Karpas-422 (cell line): Measurements from ENCODE around the gene CGRRF1. TPM values are rescaled to one million over a fixed set of nuclear protein-coding genes. Genes with fewer than 3 reads are reported as not detected.

Source experiments
- DNase-seq: peaks from one replicate; pipeline ENCODE4 v3.0.0-alpha.2; 2015
- H2AFZ ChIP-seq: fragments of 200-600 bp; sonication (generic); 2 replicates; pipeline ENCODE4 v1.6.1; 2014; ENCODE audit warnings: antibody characterized with exemption, low read length, mixed read lengths
- H3K27ac ChIP-seq: fragments of 200-600 bp; sonication (generic); 2 replicates; pipeline ENCODE4 v1.5.1; 2014; ENCODE audit warnings: mild to moderate bottlenecking, low read length, moderate library complexity
- H3K27me3 ChIP-seq: fragments of 200-600 bp; sonication (generic); 2 replicates; pipeline ENCODE4 v1.6.1; 2014; ENCODE audit warnings: low read length, mixed read lengths
- H3K36me3 ChIP-seq: fragments of 200-600 bp; sonication (generic); 2 replicates; pipeline ENCODE4 v1.6.1; 2014; ENCODE audit warnings: low read length, mixed read lengths; ENCODE audit not compliant: insufficient read depth
- H3K4me1 ChIP-seq: fragments of 200-600 bp; sonication (generic); 2 replicates; pipeline ENCODE4 v1.6.1; 2014; ENCODE audit warnings: mild to moderate bottlenecking, low read length, mixed read lengths
- H3K4me2 ChIP-seq: fragments of 200-600 bp; sonication (generic); 2 replicates; pipeline ENCODE4 v1.6.1; 2014; ENCODE audit warnings: low read length, low read depth, mild to moderate bottlenecking; ENCODE audit not compliant: poor library complexity, severe bottlenecking
- H3K4me3 ChIP-seq: fragments of 200-600 bp; sonication (generic); 2 replicates; pipeline ENCODE4 v1.5.1; 2014; ENCODE audit warnings: mild to moderate bottlenecking, antibody characterized with exemption, low read length, mixed read lengths
- H3K79me2 ChIP-seq: fragments of 200-600 bp; sonication (generic); 2 replicates; pipeline ENCODE4 v1.6.1; 2014; ENCODE audit warnings: mild to moderate bottlenecking, low read length, mixed read lengths
- H3K9ac ChIP-seq: fragments of 200-600 bp; sonication (generic); 2 replicates; pipeline ENCODE4 v1.6.0; 2014; ENCODE audit warnings: low read length
- H3K9me2 ChIP-seq: fragments of 200-600 bp; sonication (generic), shearing (Covaris generic); replicated peaks from 2 replicates; pipeline ENCODE4 v1.6.0; 2014; ENCODE audit warnings: mild to moderate bottlenecking, low read length, moderate library complexity; ENCODE audit not compliant: insufficient read depth
- H3K9me3 ChIP-seq: fragments of 300-700, 200-600 bp; sonication (generic); 2 replicates; pipeline ENCODE4 v1.6.1; 2014; ENCODE audit warnings: low read length, mixed read lengths
- H4K20me1 ChIP-seq: fragments of 200-600 bp; sonication (generic); 2 replicates; pipeline ENCODE4 v1.6.1; 2014; ENCODE audit warnings: mild to moderate bottlenecking, antibody characterized with exemption, low read length, low read depth; ENCODE audit not compliant: insufficient read depth
- total RNA-seq: library from RNA; depleted of rRNA; stranded (reverse); fragments of >200 nt; shearing (Covaris generic); gene quantifications from 2 replicates; pipeline ENCODE4 v1.2.3, GENCODE V29; 2014; ENCODE audit warnings: low replicate concordance

CGRRF1 gene
- total RNA-seq, 1 experiment from 2014 or later = 25.9 TPM

DNA sequence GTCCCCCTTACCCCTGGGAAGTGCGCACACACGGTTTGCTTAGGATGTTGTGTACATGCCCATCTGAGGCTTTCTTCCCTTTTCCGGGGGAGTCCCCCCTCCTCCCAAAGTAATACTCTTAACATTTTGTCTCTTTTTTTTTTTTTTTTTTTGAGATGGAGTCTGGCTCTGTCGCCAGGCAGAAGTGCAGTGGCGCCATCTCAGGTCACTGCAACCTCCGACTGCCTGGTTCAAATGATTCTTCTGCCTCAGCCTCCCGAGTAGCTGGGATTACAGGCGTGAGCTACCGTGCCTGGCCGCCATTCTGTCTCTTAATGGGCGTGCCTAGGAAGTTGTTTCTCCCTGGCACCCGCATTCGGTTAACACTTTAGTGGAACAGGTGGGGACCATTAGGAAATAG, 16.4 kb upstream of the CGRRF1 start:
- no peaks in the 10 kb centered on the region for H3K36me3 ChIP-seq
- H3K79me2 ChIP-seq = peaks cover 15% of the 10 kb centered on the region
- no peaks in the 10 kb centered on the region for H4K20me1 ChIP-seq
- H3K9me3 ChIP-seq = no peaks in the 10 kb centered on the region
- H3K27me3 ChIP-seq = no peaks in the 10 kb centered on the region
- peaks cover 12% of the 10 kb centered on the region for H3K4me1 ChIP-seq
- no peak overlapping the region for H3K27ac ChIP-seq
- H2AFZ ChIP-seq = no peak overlapping the region; the same call in 1 of the 2 replicates
- no peak overlapping the region for H3K9ac ChIP-seq
- no peak overlapping the region for H3K4me2 ChIP-seq
- H3K4me3 ChIP-seq = no peak overlapping the region
- no peaks in the 10 kb centered on the region for H3K9me2 ChIP-seq
- DNase-seq = peak; percentile 56

DNA sequence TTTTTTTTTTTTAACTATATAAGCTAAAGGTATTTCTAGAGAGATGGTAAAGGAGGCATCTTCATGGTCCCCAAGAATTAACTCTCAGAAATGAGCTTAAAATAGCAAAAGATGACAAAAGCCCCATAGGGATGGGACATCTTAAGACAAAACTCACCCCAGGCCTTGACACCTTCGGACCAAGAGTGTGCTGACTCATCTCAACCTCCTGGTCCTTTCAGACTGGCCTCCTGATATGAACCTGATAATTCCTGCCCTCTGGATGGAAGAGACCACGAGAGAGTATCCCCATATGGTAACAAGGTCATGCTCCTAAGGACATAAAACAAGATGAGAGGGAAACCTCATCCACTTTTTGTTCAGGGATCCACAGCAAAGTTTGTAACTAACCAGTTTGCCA, 12.5 kb upstream of the CGRRF1 start:
- Histone ChIP-seq H4K20me1 (no peaks in the 10 kb centered on the region), H3K79me2 (no peaks in the 10 kb centered on the region), H3K27ac (no peak overlapping the region), H3K9ac (no peak overlapping the region), H3K27me3 (no peaks in the 10 kb centered on the region), H3K36me3 (no peaks in the 10 kb centered on the region), H3K9me2 (no peaks in the 10 kb centered on the region), H3K4me2 (no peak overlapping the region), H2AFZ (peak overlapping the region; percentile 6; the same call in 1 of the 2 replicates), H3K4me1 (no peaks in the 10 kb centered on the region), H3K4me3 (no peak overlapping the region), H3K9me3 (no peaks in the 10 kb centered on the region)
- DNase-seq = no peak

DNA sequence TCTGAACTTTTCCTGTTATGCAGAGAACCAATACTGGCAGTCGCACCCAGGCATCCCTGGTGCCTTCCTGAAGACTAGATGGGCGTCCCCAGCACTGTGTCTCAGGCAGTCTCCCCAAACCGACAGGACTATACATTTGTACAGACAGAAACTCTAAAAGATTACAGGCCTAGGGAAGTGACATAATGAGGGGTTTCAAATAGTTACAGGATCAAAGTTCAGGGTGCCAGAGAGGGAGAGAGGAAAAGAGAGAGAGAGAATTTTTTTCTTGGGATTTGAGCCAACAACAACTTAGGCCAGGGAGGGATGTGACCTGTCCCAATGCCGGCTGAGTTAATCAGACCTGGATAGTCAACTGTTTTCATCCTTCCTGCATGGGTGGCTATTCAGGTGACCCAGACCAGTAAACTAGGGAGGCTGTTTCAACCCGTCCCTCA, 11.6 kb upstream of the CGRRF1 start:
- no peaks in the 10 kb centered on the region for H3K27me3 ChIP-seq
- no peaks in the 10 kb centered on the region for H3K9me3 ChIP-seq
- no peaks in the 10 kb centered on the region for H3K36me3 ChIP-seq
- DNase-seq = no peak
- no peaks in the 10 kb centered on the region for H3K4me1 ChIP-seq
- no peaks in the 10 kb centered on the region for H4K20me1 ChIP-seq
- H3K9ac ChIP-seq = no peak overlapping the region
- H2AFZ ChIP-seq = no peak overlapping the region
- H3K9me2 ChIP-seq = no peaks in the 10 kb centered on the region
- H3K4me2 ChIP-seq = no peak overlapping the region
- H3K27ac ChIP-seq = no peak overlapping the region
- H3K79me2 ChIP-seq = no peaks in the 10 kb centered on the region
- H3K4me3 ChIP-seq = no peak overlapping the region

DNA sequence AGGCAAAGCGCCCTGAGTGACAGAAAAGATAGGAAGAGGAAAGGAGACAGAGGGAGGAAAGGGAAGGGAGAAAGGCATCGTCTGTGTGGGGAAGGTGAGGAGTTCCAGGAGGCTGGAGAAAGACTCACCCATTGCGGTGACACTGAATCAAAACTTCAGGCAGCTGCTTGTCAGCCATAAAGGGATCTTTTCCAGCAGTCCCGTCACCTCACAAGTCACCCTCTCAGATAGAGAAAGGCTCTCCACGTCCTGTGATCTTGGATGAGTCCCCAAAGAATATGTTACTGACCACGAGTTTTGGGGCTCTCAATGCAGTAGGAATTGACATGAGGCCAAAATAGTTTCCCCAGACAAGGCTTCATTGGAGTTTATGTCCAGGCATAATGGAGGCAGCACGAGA, 11.1 kb upstream of the CGRRF1 start:
- Histone ChIP-seq H4K20me1 (no peaks in the 10 kb centered on the region), H3K27ac (no peak overlapping the region), H2AFZ (no peak overlapping the region), H3K9ac (no peak overlapping the region), H3K36me3 (no peaks in the 10 kb centered on the region), H3K4me1 (no peaks in the 10 kb centered on the region), H3K27me3 (no peaks in the 10 kb centered on the region), H3K9me2 (no peaks in the 10 kb centered on the region), H3K9me3 (no peaks in the 10 kb centered on the region), H3K4me3 (no peak overlapping the region), H3K4me2 (no peak overlapping the region), H3K79me2 (no peaks in the 10 kb centered on the region)
- DNase-seq = no peak

DNA sequence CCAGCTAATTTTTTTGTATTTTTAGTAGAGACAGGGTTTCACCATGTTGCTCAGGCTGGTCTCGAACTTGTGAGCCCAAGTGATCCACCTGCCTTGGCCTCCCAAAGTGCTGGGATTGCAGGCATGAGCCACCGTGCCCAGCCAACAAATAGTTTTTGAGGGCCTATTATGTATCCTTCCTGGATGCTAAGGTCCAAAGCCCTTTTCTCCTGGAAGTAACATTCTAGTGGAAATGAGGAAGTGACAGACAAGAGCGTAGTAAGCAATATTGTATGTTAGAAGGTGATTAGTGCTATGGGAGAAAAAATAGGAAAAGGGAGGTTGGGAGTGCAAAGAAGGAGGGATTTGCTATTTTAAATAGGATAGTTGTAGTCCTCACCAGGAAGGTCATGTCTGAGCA, 9.0 kb upstream of the CGRRF1 start:
- H3K36me3 ChIP-seq = no peaks in the 10 kb centered on the region
- H3K27ac ChIP-seq = no peak overlapping the region
- no peaks in the 10 kb centered on the region for H3K9me3 ChIP-seq
- no peaks in the 10 kb centered on the region for H3K4me1 ChIP-seq
- no peak overlapping the region for H2AFZ ChIP-seq
- no peaks in the 10 kb centered on the region for H3K9me2 ChIP-seq
- H3K4me2 ChIP-seq = no peak overlapping the region
- DNase-seq = no peak
- H4K20me1 ChIP-seq = no peaks in the 10 kb centered on the region
- no peak overlapping the region for H3K9ac ChIP-seq
- no peaks in the 10 kb centered on the region for H3K27me3 ChIP-seq
- no peak overlapping the region for H3K4me3 ChIP-seq
- H3K79me2 ChIP-seq = no peaks in the 10 kb centered on the region

DNA sequence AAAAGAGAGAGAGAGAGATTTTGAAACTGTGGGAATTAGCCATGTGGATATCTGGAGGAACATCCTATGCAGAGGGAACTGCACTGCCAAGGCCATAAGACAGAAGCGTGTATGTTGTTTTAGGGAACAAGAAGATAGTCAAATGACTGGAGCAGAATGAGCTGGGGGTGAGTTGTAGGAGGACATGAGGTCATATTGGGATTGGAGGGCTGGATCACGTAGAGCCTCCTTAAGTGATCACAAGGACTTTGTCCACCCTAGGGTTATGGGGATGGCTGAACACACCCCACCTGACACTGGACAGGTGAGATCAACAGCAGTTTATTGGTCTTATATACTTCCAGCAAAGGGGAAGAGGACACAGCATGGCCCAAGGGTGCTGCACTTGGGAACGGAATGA, 8.2 kb upstream of the CGRRF1 start:
- no peak overlapping the region for H3K9ac ChIP-seq
- H3K4me1 ChIP-seq = no peaks in the 10 kb centered on the region
- H3K9me2 ChIP-seq = no peaks in the 10 kb centered on the region
- H3K36me3 ChIP-seq = no peaks in the 10 kb centered on the region
- no peak overlapping the region for H2AFZ ChIP-seq
- H3K79me2 ChIP-seq = no peaks in the 10 kb centered on the region
- no peak overlapping the region for H3K27ac ChIP-seq
- H4K20me1 ChIP-seq = no peaks in the 10 kb centered on the region
- H3K4me2 ChIP-seq = no peak overlapping the region
- no peak overlapping the region for H3K4me3 ChIP-seq
- H3K27me3 ChIP-seq = no peaks in the 10 kb centered on the region
- no peak for DNase-seq
- no peaks in the 10 kb centered on the region for H3K9me3 ChIP-seq

DNA sequence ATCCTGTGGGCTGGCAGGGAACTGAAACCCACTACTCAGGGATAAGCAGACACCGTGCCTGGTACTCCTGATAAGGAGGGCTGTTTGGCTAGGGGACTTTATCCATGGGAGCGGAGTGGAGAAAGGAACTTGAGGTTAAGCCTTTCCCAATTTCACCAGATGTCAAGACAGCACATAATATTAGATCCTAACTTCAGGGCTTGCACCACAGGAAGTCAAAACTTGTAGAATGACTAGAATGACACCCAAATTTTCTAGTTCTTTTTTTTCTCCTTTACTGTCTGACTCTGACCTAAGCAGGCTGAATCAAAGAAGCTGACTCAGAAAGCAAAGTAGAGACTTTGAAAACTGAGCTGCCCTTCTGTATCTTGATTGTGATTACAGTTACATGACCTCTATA, 7.1 kb upstream of the CGRRF1 start:
- Histone ChIP-seq H3K27ac (no peak overlapping the region), H3K9me3 (no peaks in the 10 kb centered on the region), H3K4me1 (no peaks in the 10 kb centered on the region), H3K4me3 (no peak overlapping the region), H3K79me2 (no peaks in the 10 kb centered on the region), H3K27me3 (no peaks in the 10 kb centered on the region), H3K36me3 (no peaks in the 10 kb centered on the region), H3K4me2 (no peak overlapping the region), H2AFZ (peak overlapping the region; percentile 1; the same call in 1 of the 2 replicates), H4K20me1 (no peaks in the 10 kb centered on the region), H3K9ac (no peak overlapping the region), H3K9me2 (no peaks in the 10 kb centered on the region)
- DNase-seq = no peak

DNA sequence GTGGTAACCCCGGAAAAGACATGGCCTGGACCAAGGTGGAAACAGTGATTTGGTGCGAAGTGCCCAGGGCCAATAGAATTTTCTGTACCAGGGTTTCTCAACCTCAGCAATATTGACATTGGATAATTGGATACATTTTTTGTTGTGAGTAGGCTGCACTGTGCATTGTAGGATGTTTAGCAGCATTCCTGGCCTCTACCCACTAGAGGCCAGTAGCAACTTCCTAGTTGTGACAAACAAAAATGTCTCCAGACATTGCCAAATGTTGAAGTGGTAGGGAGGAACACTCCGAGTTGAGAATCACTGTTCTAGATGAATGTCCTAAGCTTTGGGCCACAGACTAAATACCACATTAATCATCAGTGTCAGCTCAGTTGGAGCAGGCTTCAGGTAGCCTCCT, 6.2 kb upstream of the CGRRF1 start:
- no peaks in the 10 kb centered on the region for H4K20me1 ChIP-seq
- no peaks in the 10 kb centered on the region for H3K4me1 ChIP-seq
- H3K9ac ChIP-seq = no peak overlapping the region
- H3K79me2 ChIP-seq = no peaks in the 10 kb centered on the region
- no peak overlapping the region for H3K27ac ChIP-seq
- H3K36me3 ChIP-seq = no peaks in the 10 kb centered on the region
- peak; percentile 56 for DNase-seq
- H2AFZ ChIP-seq = peak overlapping the region; percentile 40; the same call in 1 of the 2 replicates
- no peaks in the 10 kb centered on the region for H3K9me2 ChIP-seq
- no peak overlapping the region for H3K4me3 ChIP-seq
- H3K27me3 ChIP-seq = no peaks in the 10 kb centered on the region
- H3K4me2 ChIP-seq = no peak overlapping the region
- H3K9me3 ChIP-seq = no peaks in the 10 kb centered on the region

DNA sequence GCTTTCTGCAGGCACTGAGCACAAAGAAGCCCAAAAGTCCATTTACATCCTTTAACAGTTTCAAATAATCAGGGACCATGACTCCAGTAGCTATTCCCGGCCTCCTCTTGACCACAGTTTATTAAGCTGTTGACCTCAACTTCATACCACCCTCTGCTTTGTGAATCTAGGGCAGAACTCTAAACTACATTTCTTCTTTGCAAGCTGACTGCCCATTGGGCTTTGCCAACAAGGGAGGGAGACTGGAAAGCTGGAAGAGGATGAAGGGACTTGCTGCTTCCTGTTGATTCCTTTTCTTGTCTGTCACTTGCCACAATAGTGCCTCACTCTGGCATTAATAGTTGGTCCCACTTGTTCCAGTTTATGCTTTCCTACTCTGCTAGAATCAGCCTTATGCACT, 2.7 kb downstream of the CGRRF1 start:
- Histone ChIP-seq H2AFZ (no peak overlapping the region), H3K27ac (no peak overlapping the region), H3K4me3 (no peak overlapping the region), H3K9ac (no peak overlapping the region), H3K4me1 (peaks cover 28% of the 10 kb centered on the region), H3K9me3 (peaks cover 21% of the 10 kb centered on the region), H3K4me2 (peak overlapping the region; percentile 75), H3K79me2 (peaks cover 73% of the 10 kb centered on the region), H3K9me2 (no peaks in the 10 kb centered on the region), H3K36me3 (peaks cover 36% of the 10 kb centered on the region), H4K20me1 (no peaks in the 10 kb centered on the region), H3K27me3 (no peaks in the 10 kb centered on the region)
- no peak for DNase-seq
